Fibroblast of skin of left quadriceps (primary cell): ENCODE measurements around the gene SPEF2.
"Not testable (repeated sequence)": the region's sequence is repeated elsewhere in the genome, so short reads cannot be mapped to it uniquely, and the experiment has no call there.

Source experiments
- DNase-seq, 2 experiments: peaks; one replicate each; pipeline ENCODE4 v3.0.0-alpha.2; 2013; ENCODE audit warnings: low read depth in 2 of 2

SPEF2 gene

GRCh38 chr5:35659556-35659955 lies 41.9 kb downstream of the SPEF2 start:
- no peak for DNase-seq

- no peak for DNase-seq
Measured at GRCh38 chr5:35660451-35660850, 42.8 kb downstream of the SPEF2 start.

- DNase-seq = no peak
Measured at GRCh38 chr5:35664584-35664983, 46.9 kb downstream of the SPEF2 start.

- DNase-seq = no peak
Measured at GRCh38 chr5:35665096-35665495, 47.4 kb downstream of the SPEF2 start.

- no peak for DNase-seq
Measured at GRCh38 chr5:35668319-35668718, 50.7 kb downstream of the SPEF2 start.

- no peak for DNase-seq
Measured at GRCh38 chr5:35668794-35669193, 51.1 kb downstream of the SPEF2 start.

- DNase-seq = no peak
Measured at GRCh38 chr5:35671541-35672295, 54.1 kb downstream of the SPEF2 start.

GRCh38 chr5:35672296-35672655 lies 54.6 kb downstream of the SPEF2 start:
- not testable (repeated sequence) for DNase-seq

GRCh38 chr5:35672995-35673394 lies 55.3 kb downstream of the SPEF2 start:
- DNase-seq = no peak

GRCh38 chr5:35674049-35674448 lies 56.4 kb downstream of the SPEF2 start:
- DNase-seq = no peak

- no peak for DNase-seq
Measured at GRCh38 chr5:35675392-35675791, 57.7 kb downstream of the SPEF2 start.

- DNase-seq = no peak
Measured at GRCh38 chr5:35677878-35678277, 60.2 kb downstream of the SPEF2 start.

- no peak for DNase-seq
Measured at GRCh38 chr5:35678661-35679060, 61.0 kb downstream of the SPEF2 start.

- DNase-seq = no peak
Measured at GRCh38 chr5:35679357-35679756, 61.7 kb downstream of the SPEF2 start.

GRCh38 chr5:35681911-35682310 lies 64.2 kb downstream of the SPEF2 start:
- DNase-seq = no peak

- DNase-seq = no peak
Measured at GRCh38 chr5:35683466-35683865, 65.8 kb downstream of the SPEF2 start.

- no peak for DNase-seq
Measured at GRCh38 chr5:35685161-35685560, 67.5 kb downstream of the SPEF2 start.

GRCh38 chr5:35687961-35688360 lies 70.3 kb downstream of the SPEF2 start:
- DNase-seq = no peak

GRCh38 chr5:35694481-35694880 lies 76.8 kb downstream of the SPEF2 start:
- no peak for DNase-seq

GRCh38 chr5:35698047-35698808 lies 80.6 kb downstream of the SPEF2 start:
- DNase-seq = no peak

- no peak for DNase-seq
Measured at GRCh38 chr5:35707659-35708058, 90.0 kb downstream of the SPEF2 start.

- no peak for DNase-seq
Measured at GRCh38 chr5:35709688-35710087, 92.0 kb downstream of the SPEF2 start.

GRCh38 chr5:35717718-35718117 lies 100.1 kb downstream of the SPEF2 start:
- DNase-seq = no peak
